GM19025 (cell line): ENCODE measurements around the gene GDAP1L1.

Source experiments
- ATAC-seq: cut with Tn5 transposase; IDR thresholded peaks from one replicate; pipeline ENCODE4 v1.9.1; 2021; ENCODE audit warnings: mild to moderate bottlenecking, low read depth, moderate library complexity; ENCODE audit not compliant: unreplicated experiment

Gene GDAP1L1

DNA sequence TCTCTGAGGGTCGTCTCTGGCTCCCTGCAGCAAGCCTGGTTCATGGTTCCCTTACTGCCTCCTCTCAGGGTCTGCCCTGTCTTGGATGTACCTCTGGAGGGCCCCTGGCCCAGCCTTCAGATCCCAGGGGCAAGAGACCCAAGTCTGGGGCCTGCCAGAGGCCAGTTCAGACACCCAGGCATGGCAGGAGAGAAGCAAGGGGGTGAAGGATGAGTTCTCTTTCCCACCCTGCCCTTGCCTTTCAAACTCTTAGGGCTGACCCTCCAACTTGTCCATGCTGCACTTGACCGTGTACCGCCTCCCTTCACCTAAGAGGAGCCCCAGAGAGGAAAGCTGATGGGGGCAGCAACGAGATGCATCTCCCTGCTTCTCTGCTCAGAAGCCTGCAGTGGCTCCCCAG is 4.2 kb downstream of the GDAP1L1 start:
- ATAC-seq = no peak

DNA sequence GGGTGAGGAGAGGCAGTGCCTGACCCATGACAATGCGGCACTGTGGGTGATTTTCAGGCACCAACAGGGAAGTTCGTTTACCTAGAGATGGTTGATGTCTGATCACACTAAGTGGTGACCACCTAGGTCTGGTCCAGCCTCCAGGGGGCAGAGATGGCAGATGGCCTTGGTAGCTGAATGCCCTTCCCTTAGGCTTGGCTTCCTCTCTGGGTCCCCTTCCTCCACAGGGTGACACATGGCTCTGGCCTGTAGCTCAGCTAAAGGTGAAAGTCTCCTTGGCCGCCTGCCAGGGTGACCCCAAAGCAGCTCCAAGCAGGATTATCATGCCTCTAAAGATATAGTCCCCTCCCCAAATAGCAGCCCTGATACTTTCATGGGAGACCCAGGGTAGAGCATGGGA is 6.4 kb downstream of the GDAP1L1 start:
- no peak for ATAC-seq

DNA sequence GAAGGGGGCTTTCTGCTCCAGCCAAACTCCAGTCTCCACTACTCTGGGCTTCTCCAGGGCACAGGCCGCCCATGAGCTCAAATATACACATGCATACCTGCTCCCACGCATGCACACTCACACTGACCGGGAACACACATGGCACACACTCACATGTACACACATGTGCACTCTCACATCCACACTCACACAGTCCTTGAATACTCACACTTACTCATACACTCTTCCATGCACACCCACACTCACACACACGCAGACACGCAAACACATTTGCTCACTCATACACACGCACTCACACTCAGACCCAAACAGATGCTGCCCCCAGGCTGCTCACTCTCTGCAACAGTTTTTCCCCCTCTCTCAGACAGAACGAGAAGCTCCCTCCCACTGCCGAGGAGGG is 7.0 kb downstream of the GDAP1L1 start:
- no peak for ATAC-seq

DNA sequence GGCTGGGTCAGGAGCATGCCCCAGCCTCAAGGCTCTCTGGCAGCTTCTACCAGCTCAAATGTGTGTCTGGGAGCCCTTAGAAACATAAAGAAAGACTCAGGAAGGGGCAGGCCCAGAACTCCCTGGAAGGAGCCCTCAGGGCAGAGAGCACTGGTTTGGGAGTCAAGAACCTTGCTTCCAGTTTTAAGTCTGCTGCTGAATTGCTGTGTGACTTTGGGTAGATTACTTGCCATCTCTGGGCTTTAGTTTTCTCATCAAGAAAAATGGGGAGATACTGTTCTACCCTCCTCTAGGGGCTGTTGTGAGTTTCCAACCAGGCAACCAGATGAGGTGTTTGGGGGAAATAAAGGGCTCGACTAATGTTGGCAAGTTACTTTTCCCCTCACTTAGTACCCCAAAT is 8.8 kb downstream of the GDAP1L1 start:
- ATAC-seq = no peak

DNA sequence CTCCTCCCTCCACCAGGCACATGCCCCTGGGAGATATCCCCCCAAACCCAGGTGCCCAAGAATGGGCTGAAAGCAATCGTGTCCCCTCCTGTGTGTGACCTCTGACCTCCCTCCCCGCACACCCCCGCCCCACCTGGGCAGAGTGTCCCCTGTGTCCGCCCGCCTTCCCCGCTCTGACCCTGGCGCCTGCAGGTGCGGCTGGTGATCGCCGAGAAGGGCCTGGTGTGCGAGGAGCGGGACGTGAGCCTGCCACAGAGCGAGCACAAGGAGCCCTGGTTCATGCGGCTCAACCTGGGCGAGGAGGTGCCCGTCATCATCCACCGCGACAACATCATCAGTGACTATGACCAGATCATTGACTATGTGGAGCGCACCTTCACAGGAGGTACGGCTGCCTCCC is 9.9 kb downstream of the GDAP1L1 start:
- ATAC-seq = no peak

DNA sequence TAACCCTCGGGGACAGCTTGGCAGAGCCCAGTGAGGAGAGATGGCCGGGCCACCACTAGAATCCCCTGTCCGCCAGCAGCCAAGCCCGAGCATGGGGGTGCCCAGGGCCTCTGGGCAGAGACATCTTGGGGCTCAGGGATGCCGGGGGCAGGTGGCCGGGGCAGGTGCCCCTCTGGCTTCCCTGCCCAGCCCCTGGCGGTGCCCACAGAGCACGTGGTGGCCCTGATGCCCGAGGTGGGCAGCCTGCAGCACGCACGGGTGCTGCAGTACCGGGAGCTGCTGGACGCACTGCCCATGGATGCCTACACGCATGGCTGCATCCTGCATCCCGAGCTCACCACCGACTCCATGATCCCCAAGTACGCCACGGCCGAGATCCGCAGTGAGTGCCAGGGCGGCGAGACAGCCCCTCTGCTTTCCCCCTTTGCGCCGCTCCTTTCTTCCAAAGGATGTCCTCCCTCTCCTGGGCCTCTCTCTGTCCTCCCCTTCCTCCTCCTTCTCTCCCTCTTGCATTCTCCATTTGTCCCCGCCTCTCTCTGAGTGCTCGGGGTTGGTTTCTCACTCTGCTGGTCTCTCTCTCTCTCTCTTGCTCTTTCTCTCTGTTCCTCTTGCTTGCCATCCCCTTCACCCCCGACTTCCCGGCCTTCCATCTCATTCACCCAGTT is 11.2 kb downstream of the GDAP1L1 start:
- ATAC-seq = no peak

DNA sequence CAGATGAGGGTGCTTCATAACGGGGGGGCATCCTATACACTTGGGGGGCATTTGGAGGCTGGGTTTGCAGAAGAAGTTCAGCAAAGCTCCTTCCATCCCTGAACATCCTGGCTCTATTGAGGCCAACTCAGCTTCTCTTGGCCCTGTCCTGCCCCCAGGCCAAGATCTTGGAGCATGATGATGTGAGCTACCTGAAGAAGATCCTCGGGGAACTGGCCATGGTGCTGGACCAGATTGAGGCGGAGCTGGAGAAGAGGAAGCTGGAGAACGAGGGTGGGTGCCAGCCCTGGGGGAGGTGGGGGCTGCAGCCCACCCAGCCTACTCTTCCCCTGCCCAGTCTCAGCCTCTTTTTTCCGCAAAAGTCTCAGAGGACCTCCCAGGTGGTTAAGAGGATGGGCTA is 17.2 kb downstream of the GDAP1L1 start:
- no peak for ATAC-seq

DNA sequence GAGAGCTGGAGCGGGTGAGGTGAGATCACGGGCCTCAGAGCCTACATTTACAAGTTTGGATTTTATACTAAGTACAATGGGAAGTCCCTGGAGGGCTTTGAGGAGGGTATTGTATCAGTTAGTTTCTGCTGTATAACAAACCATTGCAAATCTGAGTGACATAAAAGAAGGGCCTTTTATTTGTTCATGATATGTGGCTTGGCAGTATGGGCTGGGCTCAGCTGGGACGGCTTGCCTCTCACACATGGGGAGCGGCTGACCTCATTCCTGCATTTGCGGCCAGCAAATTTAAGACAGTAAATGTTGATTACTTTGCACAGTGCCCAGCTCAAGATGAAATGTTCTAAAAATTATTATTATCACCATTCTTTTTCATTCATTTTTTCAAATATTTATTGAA is 21.7 kb downstream of the GDAP1L1 start:
- no peak for ATAC-seq

DNA sequence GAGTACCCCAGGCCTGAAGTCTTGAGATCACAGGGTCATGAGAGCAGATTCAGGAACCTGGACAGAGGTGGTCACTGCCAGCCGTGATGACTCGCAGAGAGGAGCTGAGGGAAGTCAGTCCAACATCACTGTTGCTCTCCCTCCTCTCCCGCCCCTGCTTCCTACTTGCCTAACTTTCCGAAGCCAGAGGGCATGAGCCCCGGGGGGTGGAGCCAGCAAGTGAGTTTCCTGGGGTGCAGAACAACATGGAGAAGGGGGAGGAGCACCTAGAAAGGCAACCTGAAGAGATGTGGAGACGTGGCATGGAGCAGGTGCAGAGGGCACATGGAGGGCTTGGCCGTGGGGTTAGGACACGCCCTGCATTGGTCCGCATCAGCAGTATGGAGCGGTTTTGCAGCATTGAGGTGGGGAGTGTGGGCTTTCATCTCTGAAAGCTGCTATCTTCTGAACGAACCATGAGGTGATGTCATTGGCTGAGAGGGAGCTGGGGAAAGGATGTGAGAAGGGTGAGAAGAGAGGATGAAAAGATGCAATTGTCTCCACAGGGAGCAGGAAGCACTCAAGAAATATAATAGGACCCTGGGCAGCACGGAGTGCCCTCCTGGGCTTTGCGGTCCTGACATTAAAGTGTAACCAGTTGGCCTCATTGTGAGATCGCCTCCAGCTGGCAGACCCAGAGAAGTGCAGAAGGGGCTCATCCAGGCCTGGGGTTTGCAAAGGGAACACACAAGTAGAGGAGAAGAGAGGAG is 25.0 kb downstream of the GDAP1L1 start:
- ATAC-seq = no peak

DNA sequence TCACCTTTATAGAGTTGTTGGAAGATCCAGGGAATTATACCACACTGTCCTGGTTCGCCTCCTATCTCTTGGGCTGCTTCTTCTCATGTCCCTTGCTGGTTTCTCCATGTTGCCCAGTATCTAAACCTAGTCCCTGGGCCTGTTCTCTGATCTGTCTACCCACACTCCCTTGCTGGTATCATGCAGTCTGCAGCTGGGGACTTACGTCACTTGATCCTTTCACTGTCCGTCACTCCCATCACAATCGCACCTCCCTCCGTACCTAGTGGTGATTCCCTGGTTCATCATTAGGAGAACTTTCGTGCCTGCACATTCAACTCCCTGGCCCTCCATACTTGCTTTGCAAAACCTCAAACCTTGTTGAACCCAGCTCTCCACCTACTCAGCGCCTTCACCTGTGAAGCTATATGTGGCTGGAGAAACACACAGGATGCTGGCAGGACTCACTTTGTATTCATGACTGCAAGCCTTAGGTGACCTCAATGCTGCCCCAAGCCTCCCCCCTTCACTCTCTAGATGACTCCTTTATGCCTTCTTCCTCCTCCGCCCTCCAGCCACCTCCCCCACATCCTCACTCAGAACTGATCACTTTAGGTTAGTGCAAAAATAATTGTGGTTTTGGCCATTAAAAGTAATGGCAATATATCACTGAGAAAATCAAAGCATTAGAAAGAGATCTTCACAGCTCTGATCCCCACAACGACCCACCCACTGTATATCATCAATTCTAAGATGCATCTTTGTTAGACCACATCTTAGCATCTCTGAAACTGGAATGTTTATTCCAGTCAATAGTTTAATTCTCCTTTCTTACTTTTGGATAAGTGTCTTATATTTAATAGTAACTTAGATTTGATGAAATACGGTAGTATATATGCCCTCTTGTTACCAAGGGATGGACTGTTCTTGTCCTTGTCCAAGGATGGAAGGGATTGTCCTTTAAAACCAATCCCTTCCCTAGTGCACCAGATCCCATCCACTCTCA is 26.4 kb downstream of the GDAP1L1 start:
- ATAC-seq = no peak

DNA sequence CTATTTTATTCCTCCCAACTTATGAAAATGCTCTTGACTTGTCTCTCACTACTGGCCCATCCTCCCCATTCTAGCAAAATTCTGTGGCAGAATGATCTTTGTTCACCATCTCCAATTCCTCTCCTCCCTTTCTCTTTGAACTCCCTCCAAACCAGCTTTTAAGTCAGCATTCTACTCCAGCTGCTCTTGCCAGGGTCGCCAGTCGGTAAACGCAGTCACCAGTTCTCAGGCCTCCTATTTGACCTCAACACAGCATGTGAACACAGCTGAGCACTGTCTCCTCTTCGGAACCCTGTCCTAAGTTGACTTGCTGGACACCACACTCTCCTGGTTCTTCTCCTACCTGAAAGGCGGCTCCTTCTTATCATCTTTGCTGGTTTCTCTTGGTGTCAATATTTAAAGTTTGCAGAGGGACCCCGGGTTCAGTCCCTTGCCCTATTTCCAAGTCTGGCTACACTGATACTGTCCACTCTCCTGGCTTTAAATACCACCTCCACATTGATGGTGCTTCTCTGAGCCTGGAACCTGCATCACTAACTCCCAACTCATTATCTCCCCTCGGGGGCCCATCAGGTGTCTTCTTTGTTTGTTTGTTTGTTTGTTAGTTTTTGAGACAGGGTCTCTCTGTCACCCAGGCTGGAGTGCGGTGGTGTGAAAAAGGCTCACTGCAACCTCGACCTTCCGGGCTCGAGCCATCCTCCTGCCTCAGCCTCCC is 27.4 kb downstream of the GDAP1L1 start:
- no peak for ATAC-seq

DNA sequence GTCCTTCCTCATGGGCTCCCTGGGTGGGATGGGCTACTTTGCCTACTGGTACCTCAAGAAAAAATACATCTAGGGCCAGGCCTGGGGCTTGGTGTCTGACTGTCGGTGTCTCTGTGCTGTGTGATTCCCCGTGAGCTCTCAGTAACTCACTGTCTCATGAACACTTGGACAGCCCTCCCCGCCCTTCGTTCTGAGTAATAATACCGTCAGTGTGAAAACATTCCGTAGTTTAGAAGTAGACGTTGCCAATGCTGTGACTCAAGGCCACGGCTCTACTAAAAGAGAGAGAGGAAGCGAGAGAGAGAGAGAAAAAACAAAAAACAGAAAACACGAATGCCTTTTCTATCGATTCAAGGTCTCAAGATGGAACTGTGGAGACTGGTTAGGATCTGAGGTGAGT is 32.1 kb downstream of the GDAP1L1 start:
- ATAC-seq = no peak

DNA sequence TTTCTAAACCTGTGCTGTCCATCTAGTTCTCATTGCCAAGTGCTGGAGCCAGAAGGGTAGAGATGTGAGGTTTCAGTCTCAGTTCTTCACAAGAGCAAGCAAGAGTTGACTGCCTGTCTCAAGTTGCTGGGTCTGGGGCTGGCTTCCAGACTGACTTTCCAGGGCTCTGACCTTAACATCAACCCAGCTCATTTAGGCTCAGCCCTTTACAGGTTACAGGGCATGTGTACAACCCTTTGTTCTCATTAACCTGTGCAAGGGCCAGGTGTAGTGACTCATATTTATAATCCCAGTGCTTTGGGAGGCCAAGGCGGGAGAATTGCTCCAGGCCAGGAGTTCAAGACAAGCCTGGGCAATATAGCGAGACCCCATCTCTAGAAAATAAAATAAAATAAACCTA is 33.3 kb downstream of the GDAP1L1 start:
- no peak for ATAC-seq

DNA sequence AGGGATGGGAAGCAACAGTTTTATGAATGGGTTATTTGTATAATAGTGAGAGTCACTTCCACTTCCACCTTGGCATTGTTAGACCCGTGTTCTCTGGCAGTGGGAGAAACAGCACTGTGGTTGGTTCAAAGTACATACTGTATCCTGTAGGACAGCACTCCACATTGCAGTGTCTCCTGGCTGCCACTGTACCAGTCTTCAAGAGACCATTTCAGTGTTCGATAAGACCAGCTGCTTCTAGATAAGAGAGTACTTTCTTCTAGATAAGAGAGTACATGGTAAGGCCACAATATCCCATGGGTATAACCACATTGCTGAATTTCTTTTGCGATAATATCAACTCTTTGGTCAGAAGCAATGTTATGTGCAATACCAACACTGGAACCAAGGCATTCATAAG is 35.1 kb downstream of the GDAP1L1 start:
- no peak for ATAC-seq

DNA sequence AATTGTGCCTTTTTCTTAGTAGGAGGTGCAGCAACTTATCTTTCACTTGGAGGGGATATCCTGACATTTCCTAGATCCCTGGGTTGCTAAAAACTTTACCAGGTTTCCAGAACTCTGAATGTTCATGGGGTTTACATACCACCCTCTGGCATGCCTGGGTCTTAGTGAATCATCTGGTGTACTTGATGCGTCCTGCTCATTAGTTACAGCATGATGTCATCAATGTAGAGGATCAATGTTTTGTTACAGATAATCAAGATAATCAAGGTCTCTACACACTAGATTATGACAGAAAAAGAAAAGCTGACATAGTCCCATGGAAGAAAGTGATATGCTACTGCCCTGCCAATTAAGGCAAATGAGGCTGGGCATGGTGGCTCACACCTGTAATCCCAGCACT is 36.9 kb downstream of the GDAP1L1 start:
- no peak for ATAC-seq

DNA sequence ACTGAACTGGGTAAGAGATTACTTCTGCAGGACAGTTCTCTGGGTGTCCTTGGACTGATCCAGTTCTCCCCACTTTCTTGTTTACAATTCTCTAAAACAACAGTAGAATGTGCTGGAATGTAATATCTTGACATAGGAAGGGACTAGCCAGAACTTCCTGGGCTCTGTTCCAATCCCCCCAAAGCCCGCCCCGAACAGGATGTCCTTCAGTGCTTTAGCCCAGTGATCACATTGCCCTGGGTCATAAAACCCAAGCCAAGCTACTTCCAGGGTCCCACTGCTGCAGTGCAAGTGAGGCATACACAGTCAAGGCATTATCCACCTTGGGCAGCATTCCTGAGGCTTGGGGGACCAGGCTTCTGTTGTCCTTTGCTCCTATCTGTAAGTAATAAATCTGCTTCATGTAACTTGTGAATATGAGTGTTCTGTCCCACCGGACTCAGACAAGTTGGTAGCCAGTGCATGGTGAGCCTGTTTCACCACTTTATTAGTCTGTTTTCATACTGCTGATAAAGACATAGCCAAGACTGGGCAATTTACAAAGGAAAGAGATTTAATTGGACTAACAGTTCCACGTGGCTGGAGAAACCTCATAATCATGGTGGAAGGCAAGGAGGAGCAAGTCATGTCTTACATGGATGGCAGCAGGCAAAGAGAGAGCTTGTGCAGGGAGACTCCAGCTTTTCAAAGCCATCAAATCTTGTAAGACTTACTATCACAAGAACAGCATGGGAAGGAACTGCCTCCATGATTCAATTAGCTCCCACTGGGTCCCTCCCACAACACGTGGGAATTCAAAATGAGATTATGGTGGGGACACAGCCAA is 40.4 kb downstream of the GDAP1L1 start:
- no peak for ATAC-seq

DNA sequence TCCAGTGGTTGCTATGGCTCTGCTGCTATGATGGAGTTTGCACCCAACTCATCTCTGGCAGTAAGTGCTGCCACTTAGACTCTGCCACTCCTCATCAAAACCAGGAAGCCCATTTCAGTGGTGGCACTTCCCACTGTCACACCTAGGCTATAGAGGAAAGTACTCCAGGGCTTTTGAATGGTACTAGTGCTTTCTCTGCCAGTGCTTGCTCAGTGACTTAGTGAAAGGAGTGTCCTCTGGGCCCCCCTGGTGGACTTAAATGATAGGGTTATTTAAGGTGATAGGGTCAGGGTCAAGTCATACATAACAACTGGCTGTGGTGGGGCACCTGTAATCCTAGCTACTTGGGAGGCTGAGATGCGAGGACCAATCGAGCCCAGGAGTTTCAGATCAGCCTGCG is 41.1 kb downstream of the GDAP1L1 start:
- no peak for ATAC-seq

DNA sequence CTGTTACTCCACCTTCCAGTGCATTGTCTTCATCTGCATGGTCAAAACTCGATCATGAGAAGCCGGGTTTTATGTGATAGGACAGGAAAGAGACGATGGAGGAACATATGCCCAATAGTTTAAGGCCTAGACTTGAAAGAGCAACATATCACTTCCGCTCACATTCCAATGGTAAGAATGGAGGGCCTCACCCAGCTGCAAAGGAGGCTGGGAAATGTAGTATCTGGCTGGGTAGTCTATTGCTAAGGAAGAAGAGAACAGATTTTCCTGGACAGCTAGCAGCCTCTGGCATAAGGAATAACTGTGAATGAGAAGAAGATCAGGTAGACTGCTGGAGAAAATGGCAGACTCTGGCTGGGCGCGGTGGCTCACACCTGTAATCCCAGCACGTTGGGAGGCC is 44.6 kb downstream of the GDAP1L1 start:
- ATAC-seq = no peak

DNA sequence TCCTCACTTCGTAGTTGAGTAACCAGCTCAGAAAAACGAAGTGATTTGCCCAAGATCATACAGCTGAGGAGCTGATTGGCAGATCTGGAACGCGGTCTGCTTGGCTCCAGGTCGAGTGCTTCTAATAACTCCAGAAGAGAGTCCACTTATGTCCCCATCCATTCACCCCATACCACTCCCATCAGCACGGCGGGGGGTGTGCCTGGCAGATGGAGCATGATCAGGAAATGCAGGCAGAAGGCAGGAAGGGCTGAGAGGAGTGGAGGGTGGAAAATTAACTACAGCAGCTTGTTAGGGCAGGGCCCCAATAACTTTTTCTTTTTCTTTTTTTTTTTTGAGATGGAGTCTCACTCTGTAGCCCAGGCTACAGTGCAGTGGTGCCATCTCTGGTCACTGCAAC is 48.9 kb downstream of the GDAP1L1 start:
- ATAC-seq = no peak

DNA sequence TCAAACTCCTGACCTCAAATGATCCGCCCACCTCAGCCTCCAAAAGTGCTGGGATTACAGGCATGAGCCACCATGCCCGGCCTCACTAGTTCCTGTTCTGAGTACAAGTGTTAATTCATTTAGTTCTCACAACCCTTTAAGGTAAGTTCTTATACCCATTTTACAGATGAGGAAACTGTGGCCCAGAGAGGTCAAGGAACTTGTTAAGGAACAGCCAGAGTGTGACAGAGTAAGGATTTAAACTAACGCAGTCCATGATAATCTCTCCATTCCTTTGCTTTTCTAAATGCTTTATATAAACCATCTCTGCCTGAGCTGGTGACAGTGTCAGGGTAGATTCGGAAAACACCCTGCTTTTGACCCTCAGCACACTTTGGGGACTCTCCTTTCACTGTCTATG is 50.6 kb downstream of the GDAP1L1 start:
- ATAC-seq = no peak
